MM.1S (cell line): ENCODE data around the gene CHN2.

Experiments
- CTCF ChIP-seq: fragments of 300-600 bp; sonication (generic); IDR thresholded peaks from 2 replicates; pipeline ENCODE4 v1.5.1; 2016; ENCODE audit warnings: antibody characterized with exemption, low read length, mixed read lengths
- EZH2 ChIP-seq: fragments of 300-600 bp; sonication (generic); optimal IDR thresholded peaks from 2 replicates; pipeline ENCODE3; 2017; ENCODE audit warnings: low read depth, mild to moderate bottlenecking, antibody characterized with exemption, low read length, mixed read lengths
- EZH2phosphoT487 ChIP-seq: fragments of 300-600 bp; sonication (generic); IDR thresholded peaks from 2 replicates; pipeline ENCODE4 v1.6.1; 2018; ENCODE audit warnings: antibody characterized with exemption, low read length

- TF ChIP-seq CTCF (no peak), EZH2 (no peak), EZH2phosphoT487 (no peak)
These were observed 39.9 kb downstream of the CHN2 start for GRCh38 chr7:29234438-29234837.
